ENCODE results near the gene CFAP45.

GRCh38 chr1:159896546-159896930 is 3.4 kb downstream of the CFAP45 start:
- no peak for TF ChIP-seq CTCF (IDR thresholded peaks at IDR 0.05)
- no peak for TF ChIP-seq POLR2A (IDR thresholded peaks at IDR 0.05)
